Measurements from ENCODE around the gene PCDHGA12.
"Not testable (repeated sequence)": the region's sequence is repeated elsewhere in the genome, so short reads cannot be mapped to it uniquely, and the experiment has no call there.

Gene PCDHGA12

DNA sequence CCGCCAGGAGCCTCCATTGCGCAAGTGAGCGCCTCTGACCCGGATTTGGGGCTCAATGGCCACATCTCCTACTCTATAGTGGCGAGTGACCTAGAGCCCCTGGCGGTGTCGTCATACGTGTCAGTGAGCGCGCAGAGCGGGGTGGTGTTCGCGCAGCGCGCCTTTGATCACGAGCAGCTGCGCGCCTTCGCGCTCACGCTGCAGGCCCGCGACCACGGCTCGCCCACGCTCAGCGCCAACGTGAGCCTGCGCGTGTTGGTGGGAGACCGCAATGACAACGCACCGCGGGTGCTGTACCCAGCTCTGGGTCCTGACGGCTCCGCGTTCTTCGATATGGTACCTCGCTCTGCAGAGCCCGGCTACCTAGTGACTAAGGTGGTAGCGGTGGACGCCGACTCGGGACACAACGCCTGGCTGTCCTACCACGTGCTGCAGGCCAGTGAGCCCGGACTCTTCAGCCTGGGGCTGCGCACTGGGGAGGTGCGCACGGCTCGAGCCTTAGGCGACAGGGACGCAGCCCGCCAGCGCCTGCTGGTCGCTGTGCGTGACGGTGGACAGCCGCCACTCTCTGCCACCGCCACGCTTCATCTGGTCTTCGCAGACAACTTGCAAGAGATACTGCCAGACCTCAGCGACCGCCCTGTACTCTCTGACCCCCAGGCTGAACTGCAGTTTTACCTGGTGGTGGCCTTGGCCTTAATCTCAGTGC is 20.6 kb upstream of the PCDHGA12 start:
- DNase-seq: no peak

DNA sequence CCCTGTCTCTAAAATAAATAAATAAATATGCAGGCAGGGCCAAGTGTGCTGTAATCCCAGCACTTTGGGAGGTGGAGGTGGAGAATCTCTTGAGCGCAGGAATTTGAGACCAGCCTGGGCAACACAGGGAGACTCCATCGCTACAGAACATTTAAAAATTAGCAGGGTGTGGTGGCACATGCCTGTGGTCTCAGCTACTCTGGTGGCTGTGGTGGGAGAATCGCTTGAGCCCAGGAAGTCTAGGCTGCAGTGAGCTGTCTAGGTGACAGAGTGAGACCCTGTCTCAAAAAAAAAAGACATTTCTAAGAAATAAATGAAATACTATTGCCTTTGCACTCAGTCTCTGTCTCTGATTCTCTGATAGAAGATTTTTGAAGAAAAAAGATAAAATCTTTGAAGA is 18.7 kb upstream of the PCDHGA12 start:
- DNase-seq: no peak

DNA sequence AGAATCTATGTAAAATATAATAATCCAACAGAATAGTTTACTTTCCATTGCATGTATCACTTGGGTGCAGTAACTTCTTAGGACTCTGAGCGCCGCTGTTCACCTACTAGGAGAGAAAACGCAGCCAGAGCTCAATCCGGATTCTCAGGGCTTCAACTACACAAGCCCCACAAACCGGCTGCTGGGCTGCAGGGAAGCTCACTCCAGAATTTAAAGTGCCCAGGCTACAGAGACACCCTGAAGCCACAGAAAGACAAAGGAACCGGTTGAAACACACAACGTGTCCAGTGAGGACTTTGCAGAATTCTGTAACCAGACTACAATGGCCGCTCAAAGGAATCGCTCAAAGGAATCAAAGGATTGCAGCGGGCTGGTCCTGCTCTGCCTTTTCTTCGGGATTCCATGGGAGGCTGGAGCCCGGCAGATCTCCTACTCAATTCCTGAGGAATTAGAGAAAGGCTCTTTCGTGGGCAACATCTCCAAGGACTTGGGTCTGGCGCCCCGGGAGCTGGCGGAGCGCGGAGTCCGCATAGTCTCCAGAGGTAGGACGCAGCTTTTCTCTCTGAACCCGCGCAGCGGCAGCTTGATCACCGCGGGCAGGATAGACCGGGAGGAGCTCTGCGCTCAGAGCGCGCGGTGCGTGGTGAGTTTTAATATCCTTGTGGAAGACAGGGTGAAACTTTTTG is 17.3 kb upstream of the PCDHGA12 start, which contains the start of gene PCDHGA10:
Gene PCDHGA10 (plus strand): TSS at position 134 of the 686 bp plus-strand sequence. CDS start 189 bp downstream, at position 323.
- DNase-seq: no peak

DNA sequence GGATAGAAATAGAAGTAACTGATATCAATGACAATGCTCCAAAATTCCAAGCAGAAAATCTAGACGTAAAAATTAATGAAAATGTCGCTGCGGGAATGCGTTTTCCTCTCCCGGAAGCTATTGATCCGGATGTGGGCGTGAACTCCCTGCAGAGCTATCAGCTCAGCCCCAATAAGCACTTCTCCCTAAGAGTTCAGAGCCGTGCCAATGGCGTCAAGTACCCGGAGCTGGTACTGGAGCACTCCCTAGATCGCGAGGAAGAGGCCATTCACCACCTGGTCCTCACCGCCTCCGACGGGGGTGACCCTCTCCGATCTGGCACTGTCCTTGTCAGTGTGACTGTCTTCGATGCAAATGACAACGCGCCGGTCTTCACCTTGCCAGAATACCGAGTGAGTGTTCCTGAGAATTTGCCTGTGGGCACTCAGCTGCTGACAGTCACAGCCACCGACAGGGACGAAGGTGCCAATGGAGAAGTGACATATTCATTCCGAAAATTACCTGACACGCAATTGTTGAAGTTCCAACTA is 16.7 kb upstream of the PCDHGA12 start:
- no peak for DNase-seq

DNA sequence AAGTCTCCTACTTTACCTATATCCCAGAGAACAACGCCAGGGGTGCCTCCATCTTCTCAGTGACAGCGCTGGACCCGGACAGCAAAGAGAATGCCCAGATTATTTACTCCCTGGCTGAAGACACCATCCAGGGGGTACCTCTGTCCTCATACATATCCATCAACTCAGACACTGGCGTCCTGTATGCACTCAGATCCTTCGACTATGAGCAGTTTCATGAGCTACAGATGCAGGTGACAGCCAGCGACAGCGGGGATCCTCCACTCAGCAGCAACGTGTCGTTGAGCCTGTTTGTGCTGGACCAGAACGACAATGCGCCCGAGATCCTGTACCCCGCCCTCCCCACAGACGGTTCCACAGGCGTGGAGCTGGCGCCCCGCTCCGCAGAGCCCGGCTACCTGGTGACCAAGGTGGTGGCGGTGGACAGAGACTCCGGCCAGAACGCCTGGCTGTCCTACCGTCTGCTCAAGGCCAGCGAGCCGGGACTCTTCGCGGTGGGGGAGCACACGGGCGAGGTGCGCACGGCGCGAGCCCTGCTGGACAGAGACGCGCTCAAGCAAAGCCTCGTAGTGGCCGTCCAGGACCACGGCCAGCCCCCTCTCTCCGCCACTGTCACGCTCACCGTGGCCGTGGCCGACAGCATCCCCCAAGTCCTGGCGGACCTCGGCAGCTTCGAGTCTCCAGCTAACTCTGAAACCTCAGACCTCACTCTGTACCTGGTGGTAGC is 15.6 kb upstream of the PCDHGA12 start:
- DNase-seq: not testable (repeated sequence)

DNA sequence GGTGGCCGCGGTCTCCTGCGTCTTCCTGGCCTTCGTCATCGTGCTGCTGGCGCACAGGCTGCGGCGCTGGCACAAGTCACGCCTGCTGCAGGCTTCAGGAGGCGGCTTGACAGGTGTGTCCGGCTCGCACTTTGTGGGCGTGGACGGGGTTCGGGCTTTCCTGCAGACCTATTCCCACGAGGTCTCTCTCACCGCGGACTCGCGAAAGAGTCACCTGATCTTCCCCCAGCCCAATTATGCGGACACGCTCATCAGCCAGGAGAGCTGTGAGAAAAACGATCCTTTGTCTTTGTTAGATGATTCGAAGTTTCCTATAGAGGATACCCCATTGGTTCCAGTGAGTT is 15.1 kb upstream of the PCDHGA12 start:
- not testable (repeated sequence) for DNase-seq

DNA sequence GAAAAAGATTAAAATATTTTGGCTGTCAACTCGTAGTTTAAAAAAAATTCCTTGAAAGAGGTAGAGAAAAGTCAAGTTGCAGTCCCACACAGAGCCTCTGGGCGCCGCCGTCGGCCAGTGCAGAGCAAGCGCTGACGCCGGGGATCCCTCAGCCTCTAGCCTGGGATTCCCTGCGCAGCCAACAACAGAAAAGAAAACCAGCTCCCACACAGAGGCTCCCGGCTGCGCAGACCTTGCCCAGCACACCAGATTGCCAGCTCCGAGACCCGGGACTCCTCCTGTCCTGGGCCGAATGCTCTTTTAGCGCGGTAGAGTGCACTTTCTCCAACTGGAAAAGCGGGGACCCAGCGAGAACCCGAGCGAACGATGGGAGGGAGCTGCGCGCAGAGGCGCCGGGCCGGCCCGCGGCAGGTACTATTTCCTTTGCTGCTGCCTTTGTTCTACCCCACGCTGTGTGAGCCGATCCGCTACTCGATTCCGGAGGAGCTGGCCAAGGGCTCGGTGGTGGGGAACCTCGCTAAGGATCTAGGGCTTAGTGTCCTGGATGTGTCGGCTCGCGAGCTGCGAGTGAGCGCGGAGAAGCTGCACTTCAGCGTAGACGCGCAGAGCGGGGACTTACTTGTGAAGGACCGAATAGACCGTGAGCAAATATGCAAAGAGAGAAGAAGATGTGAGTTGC is 12.7 kb upstream of the PCDHGA12 start, which contains the start of gene PCDHGB7:
Gene PCDHGB7 (plus strand): TSS at position 184 of the 679 bp plus-strand sequence. CDS start 183 bp downstream, at position 367.
- DNase-seq: not testable (repeated sequence)

DNA sequence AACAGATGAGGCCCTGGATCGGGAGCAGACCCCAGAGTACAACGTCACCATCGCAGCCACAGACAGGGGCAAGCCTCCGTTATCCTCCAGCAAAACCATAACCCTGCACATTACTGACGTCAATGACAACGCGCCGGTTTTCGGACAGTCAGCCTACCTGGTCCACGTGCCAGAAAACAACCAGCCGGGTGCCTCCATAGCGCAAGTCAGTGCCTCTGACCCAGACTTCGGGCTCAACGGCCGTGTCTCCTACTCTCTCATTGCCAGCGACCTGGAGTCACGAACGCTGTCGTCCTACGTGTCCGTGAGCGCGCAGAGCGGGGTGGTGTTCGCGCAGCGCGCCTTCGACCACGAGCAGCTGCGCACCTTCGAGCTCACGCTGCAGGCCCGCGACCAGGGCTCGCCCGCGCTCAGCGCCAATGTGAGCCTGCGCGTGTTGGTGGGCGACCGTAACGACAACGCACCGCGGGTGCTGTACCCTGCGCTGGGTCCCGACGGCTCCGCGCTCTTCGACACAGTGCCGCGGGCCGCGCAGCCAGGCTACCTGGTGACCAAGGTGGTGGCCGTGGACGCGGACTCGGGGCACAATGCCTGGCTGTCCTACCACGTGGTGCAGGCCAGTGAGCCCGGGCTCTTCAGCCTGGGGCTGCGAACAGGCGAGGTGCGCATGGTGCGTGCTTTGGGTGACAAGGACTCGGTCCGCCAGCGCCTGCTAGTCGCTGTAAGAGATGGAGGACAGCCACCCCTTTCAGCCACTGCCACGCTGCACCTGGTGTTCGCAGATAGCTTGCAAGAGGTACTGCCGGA is 11.0 kb upstream of the PCDHGA12 start:
- no peak for DNase-seq

DNA sequence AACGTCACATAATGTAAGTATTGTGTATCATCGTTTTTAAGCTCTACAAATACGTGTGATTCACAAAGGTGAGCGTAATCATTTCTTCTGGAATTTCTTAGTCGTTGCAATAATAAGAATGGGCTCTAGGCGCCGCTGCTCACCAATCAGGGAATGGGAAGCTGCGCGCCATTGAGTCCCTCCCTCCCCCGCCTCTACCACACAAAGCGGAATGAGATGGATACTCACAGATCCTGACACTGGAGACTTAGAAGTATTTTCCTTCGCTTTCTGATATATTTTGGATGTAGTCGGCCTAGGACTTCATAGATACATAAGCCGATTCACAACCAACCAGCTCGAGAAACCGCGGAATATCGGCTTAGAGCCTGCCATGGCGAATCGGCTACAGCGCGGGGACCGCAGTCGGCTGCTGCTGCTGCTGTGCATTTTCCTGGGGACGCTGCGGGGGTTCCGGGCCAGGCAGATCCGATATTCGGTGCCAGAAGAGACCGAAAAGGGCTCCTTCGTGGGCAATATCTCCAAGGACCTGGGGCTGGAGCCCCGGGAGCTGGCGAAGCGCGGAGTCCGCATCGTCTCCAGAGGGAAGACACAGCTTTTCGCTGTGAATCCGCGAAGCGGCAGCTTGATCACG is 9.3 kb upstream of the PCDHGA12 start, which contains the start of gene PCDHGA11:
Gene PCDHGA11 (plus strand): TSS at position 197 of the 634 bp plus-strand sequence. CDS start 177 bp downstream, at position 374.
- no peak for DNase-seq

DNA sequence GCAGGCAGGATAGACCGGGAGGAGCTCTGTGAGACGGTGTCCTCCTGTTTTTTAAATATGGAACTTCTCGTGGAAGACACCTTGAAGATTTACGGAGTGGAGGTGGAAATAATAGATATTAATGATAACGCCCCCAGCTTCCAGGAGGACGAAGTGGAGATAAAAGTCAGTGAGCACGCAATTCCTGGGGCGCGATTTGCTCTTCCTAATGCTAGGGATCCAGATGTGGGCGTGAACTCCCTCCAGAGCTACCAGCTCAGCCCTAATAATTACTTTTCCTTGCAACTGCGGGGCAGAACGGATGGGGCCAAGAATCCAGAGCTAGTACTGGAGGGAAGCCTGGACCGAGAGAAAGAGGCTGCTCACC is 8.8 kb upstream of the PCDHGA12 start:
- DNase-seq: no peak

DNA sequence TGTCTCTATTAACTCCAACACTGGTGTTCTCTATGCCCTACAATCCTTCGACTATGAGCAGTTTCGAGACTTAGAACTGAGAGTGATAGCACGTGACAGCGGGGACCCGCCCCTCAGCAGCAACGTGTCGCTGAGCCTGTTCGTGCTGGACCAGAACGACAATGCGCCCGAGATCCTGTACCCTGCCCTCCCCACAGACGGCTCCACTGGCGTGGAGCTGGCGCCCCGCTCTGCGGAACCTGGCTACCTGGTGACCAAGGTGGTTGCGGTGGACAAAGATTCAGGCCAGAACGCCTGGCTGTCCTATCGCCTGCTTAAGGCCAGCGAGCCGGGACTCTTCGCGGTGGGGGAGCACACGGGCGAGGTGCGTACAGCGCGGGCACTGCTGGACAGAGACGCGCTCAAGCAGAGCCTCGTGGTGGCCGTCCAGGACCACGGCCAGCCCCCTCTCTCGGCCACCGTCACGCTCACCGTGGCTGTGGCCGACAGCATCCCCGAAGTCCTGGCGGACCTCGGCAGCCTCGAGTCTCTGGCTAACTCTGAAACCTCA is 7.5 kb upstream of the PCDHGA12 start:
- DNase-seq: no peak

DNA sequence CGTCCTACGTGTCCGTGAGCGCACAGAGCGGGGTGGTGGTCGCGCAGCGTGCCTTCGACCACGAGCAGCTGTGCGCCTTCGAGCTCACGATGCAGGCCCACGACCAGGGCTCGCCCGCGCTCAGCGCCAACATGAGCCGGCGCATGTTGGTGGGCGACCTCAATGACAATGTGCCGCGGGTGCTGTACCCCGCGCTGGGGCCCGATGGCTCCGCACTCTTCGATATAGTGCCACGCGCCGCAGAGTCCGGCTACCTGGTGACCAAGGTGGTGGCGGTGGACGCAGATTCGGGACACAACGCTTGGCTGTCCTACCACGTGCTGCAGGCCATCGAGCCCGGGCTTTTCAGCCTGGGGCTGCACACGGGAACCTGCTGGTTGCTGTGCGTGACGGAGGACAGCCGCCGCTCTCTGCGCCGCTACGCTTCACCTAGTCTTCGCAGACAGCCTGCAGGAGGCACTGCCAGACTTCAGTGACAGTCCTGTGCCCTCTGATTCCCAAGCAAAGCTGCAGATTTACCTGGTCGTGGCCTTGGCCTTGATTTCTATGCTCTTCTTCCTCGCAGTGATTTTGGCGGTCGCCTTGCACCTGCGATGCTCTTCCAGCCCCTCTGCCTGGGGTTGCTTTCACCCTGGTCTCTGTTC is 2.4 kb upstream of the PCDHGA12 start:
- DNase-seq: no peak

DNA sequence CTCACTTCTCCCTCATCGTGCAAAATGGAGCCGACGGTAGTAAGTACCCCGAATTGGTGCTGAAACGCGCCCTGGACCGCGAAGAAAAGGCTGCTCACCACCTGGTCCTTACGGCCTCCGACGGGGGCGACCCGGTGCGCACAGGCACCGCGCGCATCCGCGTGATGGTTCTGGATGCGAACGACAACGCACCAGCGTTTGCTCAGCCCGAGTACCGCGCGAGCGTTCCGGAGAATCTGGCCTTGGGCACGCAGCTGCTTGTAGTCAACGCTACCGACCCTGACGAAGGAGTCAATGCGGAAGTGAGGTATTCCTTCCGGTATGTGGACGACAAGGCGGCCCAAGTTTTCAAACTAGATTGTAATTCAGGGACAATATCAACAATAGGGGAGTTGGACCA is 979 bp downstream of the PCDHGA12 start:
- no peak for DNase-seq

DNA sequence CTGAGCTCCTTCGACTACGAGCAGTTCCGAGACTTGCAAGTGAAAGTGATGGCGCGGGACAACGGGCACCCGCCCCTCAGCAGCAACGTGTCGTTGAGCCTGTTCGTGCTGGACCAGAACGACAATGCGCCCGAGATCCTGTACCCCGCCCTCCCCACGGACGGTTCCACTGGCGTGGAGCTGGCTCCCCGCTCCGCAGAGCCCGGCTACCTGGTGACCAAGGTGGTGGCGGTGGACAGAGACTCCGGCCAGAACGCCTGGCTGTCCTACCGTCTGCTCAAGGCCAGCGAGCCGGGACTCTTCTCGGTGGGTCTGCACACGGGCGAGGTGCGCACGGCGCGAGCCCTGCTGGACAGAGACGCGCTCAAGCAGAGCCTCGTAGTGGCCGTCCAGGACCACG is 2.0 kb downstream of the PCDHGA12 start:
- not testable (repeated sequence) for DNase-seq

DNA sequence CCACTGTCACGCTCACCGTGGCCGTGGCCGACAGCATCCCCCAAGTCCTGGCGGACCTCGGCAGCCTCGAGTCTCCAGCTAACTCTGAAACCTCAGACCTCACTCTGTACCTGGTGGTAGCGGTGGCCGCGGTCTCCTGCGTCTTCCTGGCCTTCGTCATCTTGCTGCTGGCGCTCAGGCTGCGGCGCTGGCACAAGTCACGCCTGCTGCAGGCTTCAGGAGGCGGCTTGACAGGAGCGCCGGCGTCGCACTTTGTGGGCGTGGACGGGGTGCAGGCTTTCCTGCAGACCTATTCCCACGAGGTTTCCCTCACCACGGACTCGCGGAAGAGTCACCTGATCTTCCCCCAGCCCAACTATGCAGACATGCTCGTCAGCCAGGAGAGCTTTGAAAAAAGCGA is 2.4 kb downstream of the PCDHGA12 start:
- DNase-seq: not testable (repeated sequence)

DNA sequence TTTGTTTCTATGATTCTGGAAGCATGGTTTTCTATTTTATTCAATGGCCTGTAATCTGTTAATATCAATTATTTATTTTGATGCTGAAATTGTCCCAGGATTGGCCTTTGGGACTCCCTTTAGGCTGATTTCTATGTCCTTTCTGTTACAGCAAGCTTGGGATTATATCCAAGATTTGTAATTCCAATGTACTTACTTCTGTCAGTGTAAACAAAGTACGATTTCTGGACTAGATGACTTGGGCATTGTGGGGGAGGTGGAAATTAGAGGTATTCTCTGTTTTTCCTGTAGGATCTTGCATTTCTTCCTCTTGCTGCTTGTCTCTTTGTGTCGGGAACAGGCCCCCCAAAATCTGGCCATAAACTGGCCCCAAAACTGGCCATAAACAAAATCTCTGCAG is 3.7 kb downstream of the PCDHGA12 start:
- no peak for DNase-seq

DNA sequence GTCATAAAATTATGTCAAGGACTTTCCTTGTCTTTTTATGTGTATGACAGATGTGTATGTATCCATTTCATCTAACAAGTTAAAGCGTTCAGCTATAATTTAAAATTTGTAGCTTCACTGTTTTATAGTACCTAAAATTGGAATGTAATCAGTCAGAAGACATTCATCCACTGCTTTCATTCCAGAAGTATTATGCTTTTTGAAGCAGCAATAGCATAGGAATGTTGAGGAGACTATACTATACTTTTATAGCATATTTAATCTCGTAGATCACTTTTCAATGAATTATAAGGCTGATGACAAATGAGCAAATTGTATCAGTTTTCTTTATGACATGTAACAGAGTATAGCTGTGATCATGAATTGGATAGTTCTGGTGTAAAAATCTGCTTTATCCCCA is 6.9 kb downstream of the PCDHGA12 start:
- no peak for DNase-seq

DNA sequence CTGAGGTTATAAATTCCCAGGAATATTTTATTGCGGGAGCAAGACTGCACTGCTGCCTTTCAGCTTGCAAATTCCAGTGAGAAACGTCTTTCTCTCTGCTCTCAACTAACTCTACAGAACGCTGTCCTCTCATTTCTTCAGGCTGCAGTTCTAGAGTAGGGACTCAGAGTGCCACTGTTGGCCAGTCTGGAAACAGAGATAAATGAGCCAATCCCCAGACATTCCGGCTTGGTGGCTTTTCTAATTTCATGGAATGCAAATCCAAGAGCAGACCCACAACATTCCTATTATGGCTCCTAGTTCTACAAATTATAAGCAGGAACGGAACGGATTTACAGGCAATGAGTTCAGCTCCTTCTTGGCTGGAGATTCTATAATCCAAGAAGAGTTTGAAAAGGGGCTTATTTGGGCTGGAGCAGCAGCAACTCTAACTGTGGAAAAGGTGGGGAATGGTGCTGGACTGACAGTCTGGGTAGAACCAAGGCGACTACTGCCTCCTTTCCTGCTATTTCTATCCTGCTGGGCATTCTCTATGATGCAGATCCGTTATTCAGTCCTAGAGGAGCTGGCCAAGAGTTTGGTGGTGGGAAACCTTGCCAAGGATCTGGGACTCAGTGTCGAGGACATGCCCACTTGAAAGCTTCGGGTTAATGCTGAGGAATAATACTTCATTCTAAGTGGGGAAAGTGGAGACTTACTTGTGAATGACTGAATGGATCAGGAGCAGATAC is 9.3 kb downstream of the PCDHGA12 start:
- DNase-seq: no peak

DNA sequence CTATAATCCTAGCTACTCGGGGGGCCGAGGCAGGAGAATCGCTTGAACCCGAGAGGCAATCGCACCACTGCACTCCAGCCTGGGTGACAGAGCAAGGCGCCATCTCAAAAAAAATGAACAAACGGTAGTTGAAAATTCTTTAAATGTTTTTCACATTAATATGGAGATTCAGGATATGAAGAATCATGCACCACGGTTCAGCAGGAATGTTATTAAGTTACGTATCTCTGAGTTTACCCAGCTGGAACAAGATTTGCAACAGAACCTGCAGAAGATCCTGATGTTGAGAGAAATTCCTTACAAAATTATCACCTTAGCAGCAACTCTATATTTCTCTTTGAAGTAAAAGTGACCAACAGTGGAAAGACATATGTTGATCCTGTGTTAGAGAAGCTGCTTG is 10.0 kb downstream of the PCDHGA12 start:
- no peak for DNase-seq

Data from NCI-H2029 (cell line).